Muscle of arm (tissue), 12 donors: Measurements from ENCODE around the gene LMBR1. TPM values are rescaled to one million over a fixed set of nuclear protein-coding genes. Genes with fewer than 3 reads are reported as not detected.
"Not testable (repeated sequence)": the region's sequence is repeated elsewhere in the genome, so short reads cannot be mapped to it uniquely, and the experiment has no call there.

Experiments
- DNase-seq: peaks from one replicate; pipeline ENCODE4 v3.0.0-alpha.2; 2013
- polyA plus RNA-seq, 12 donors: library from polyadenylated mRNA; unstranded; fragments of 120-200 nt; gene quantifications; one replicate each; pipeline ENCODE4 v1.2.1, GENCODE V29; 2013; ENCODE audit not compliant: insufficient read length in 12 of 12

LMBR1 gene
- polyA plus RNA-seq, 12 donors: 27.9 to 77.6 (median 40.3) TPM; not detected in 1

- not testable (repeated sequence) for DNase-seq
These were observed 191.2 kb downstream of the LMBR1 start for GRCh38 chr7:156701787-156702186.

GRCh38 chr7:156698512-156698911, 194.5 kb downstream of the LMBR1 start:
- DNase-seq: not testable (repeated sequence)

- DNase-seq: not testable (repeated sequence)
These were observed 195.7 kb downstream of the LMBR1 start for GRCh38 chr7:156697283-156697682.

- no peak for DNase-seq
These were observed 199.4 kb downstream of the LMBR1 start for GRCh38 chr7:156693627-156694026.

- DNase-seq: no peak
These were observed 200.1 kb downstream of the LMBR1 start for GRCh38 chr7:156692849-156693248.

- DNase-seq: no peak
These were observed 201.2 kb downstream of the LMBR1 start for GRCh38 chr7:156691764-156692163.

- no peak for DNase-seq
These were observed 208.3 kb downstream of the LMBR1 start for GRCh38 chr7:156684661-156685060.

- no peak for DNase-seq
These were observed 208.7 kb downstream of the LMBR1 start for GRCh38 chr7:156684251-156684650.

- no peak for DNase-seq
These were observed 210.1 kb downstream of the LMBR1 start for GRCh38 chr7:156682928-156683327.

GRCh38 chr7:156680281-156680680, 212.7 kb downstream of the LMBR1 start:
- DNase-seq: no peak

- no peak for DNase-seq
These were observed 215.5 kb downstream of the LMBR1 start for GRCh38 chr7:156677374-156678054.

- DNase-seq: no peak
These were observed 216.7 kb downstream of the LMBR1 start for GRCh38 chr7:156676263-156676662.

- no peak for DNase-seq
These were observed 217.3 kb downstream of the LMBR1 start for GRCh38 chr7:156675721-156676120.

GRCh38 chr7:156673902-156674301, 219.1 kb downstream of the LMBR1 start:
- DNase-seq: no peak

- no peak for DNase-seq
These were observed 219.5 kb downstream of the LMBR1 start for GRCh38 chr7:156673454-156673853.

- no peak for DNase-seq
These were observed 223.8 kb downstream of the LMBR1 start for GRCh38 chr7:156669035-156669828.

- no peak for DNase-seq
These were observed 224.7 kb downstream of the LMBR1 start for GRCh38 chr7:156668130-156668741.

GRCh38 chr7:156667110-156667426, 225.9 kb downstream of the LMBR1 start:
- no peak for DNase-seq

GRCh38 chr7:156666368-156667109, 226.4 kb downstream of the LMBR1 start:
- no peak for DNase-seq

- DNase-seq: no peak
These were observed 227.9 kb downstream of the LMBR1 start for GRCh38 chr7:156665101-156665500.

- DNase-seq: no peak
These were observed 230.7 kb downstream of the LMBR1 start for GRCh38 chr7:156662277-156662676.

GRCh38 chr7:156661637-156662036, 231.3 kb downstream of the LMBR1 start:
- DNase-seq: no peak
